Measurements from ENCODE around the gene BBS9. TPM values are rescaled to one million over a fixed set of nuclear protein-coding genes. Genes with fewer than 3 reads are reported as not detected.

Gene BBS9
- total RNA-seq, 1 donor from 2014 or later: 18.6 TPM

DNA sequence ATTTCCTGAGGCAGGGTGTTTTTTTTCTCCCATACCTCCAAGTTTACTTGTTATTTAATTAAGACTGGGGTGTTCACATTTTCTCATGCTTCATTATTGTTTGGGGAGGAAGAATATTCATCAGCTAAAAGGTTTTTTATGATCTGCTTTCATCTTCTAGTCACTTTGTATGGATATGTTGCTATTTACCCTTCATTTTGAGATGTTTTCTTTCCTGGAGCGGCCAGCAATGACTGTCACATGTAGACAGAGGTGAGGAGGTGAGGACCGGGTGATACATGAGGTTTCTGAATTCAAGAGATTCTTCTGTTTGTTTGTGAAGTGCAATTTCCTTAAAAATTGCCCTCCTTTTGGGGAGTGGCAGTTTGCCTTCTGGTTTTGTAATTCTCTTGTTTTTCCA is 514.2 kb downstream of the BBS9 start:
- Mint-ChIP-seq H3K27me3 (no peaks in the 10 kb centered on the region), H3K9me3 (no peaks in the 10 kb centered on the region), H3K4me1 (no peaks in the 10 kb centered on the region), H3K27ac (no peak overlapping the region), H3K36me3 (ENCODE audit: low read depth) (peaks cover 8% of the 10 kb centered on the region), H3K4me3 (no peak overlapping the region)
- intact Hi-C loops (cut with micrococcal nuclease): no loop called here
- TF ChIP-seq, protein P1, sequence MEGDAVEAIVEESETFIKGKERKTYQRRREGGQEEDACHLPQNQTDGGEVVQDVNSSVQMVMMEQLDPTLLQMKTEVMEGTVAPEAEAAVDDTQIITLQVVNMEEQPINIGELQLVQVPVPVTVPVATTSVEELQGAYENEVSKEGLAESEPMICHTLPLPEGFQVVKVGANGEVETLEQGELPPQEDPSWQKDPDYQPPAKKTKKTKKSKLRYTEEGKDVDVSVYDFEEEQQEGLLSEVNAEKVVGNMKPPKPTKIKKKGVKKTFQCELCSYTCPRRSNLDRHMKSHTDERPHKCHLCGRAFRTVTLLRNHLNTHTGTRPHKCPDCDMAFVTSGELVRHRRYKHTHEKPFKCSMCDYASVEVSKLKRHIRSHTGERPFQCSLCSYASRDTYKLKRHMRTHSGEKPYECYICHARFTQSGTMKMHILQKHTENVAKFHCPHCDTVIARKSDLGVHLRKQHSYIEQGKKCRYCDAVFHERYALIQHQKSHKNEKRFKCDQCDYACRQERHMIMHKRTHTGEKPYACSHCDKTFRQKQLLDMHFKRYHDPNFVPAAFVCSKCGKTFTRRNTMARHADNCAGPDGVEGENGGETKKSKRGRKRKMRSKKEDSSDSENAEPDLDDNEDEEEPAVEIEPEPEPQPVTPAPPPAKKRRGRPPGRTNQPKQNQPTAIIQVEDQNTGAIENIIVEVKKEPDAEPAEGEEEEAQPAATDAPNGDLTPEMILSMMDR (IDR thresholded peaks at IDR 0.05): no peak
- no peak for DNase-seq
- no peak for ATAC-seq (ENCODE audit: low read depth)
- ChIA-PET CTCF (no interaction called here), POLR2A (no interaction called here)

DNA sequence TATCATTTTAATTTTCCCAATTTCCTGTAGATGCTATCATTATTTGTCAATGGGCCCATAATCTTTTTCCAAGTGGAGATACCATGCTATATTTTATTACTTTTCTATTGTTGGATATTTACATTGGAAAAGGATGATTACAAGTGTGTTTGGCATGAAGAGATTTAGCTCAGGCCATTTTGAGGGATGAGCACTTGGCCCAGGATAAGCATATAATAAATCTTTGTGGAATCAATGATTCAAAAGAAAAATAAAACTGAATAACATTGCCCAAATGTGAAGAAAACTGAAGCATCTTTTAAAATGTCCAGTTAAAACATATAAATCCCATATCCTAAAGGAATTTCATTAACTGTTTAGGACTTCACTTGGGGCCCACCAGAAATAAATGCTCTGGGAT is 515.1 kb downstream of the BBS9 start:
- ChIA-PET POLR2A (no interaction called here), CTCF (no interaction called here)
- H3K36me3 Mint-ChIP-seq (ENCODE audit: low read depth): peaks cover 8% of the 10 kb centered on the region
- H3K27ac Mint-ChIP-seq: no peak overlapping the region
- ATAC-seq (ENCODE audit: low read depth): no peak
- no peaks in the 10 kb centered on the region for H3K4me1 Mint-ChIP-seq
- intact Hi-C loops (cut with micrococcal nuclease): no loop called here
- TF ChIP-seq, protein P1 (IDR thresholded peaks at IDR 0.05): no peak
- H3K9me3 Mint-ChIP-seq: no peaks in the 10 kb centered on the region
- no peak for DNase-seq
- H3K27me3 Mint-ChIP-seq: no peaks in the 10 kb centered on the region
- no peak overlapping the region for H3K4me3 Mint-ChIP-seq

DNA sequence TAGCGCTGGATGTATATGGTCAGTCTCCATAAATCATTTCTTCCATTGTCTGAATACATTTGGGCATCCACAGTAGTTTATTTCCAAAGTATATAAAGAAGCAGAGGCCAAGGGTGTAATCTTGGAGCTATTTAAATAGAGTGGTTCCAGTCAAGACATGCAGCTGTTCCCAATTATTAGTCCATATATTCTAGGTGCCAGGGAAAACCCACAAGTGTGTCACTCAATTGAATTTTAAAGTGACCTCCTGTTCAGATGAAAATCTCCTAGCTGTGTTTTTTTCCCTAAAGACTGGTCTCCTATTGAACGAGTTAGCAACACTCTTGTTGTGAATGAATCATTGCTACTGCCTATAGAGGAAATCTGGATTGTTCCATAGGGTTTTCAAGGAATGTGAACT is 515.7 kb downstream of the BBS9 start:
- ATAC-seq (ENCODE audit: low read depth) (no peak), DNase-seq (no peak)
- Mint-ChIP-seq H3K9me3 (no peaks in the 10 kb centered on the region), H3K27ac (no peak overlapping the region), H3K36me3 (ENCODE audit: low read depth) (peaks cover 6% of the 10 kb centered on the region), H3K27me3 (no peaks in the 10 kb centered on the region), H3K4me3 (no peak overlapping the region), H3K4me1 (no peaks in the 10 kb centered on the region)
- ChIA-PET CTCF (no interaction called here), POLR2A (no interaction called here)
- TF ChIP-seq, protein P1 (IDR thresholded peaks at IDR 0.05): no peak
- intact Hi-C loops (cut with micrococcal nuclease): no loop called here

DNA sequence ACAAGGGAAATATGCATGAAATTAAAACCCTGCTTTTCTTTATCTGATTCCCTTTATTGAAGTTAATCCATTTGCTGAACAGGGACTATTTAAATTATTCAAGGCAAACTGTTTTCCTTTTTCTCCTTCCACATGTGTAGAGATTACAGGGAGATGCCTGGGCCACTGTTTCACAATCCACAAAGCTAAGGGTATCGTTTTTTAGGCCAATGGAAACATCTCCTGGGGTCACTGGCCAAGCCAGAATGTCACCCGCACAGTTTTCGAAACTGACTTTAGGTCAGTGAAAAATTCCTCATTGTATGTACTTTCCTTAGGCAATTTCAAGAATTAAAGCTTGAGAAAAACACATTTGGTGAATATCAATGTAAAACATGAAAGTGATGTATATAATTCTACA is 516.8 kb downstream of the BBS9 start:
- intact Hi-C loops (cut with micrococcal nuclease): no loop called here
- no peak overlapping the region for H3K27ac Mint-ChIP-seq
- TF ChIP-seq, protein P1 (IDR thresholded peaks at IDR 0.05): no peak
- no peak overlapping the region for H3K4me3 Mint-ChIP-seq
- ChIA-PET CTCF (no interaction called here), POLR2A (no interaction called here)
- H3K4me1 Mint-ChIP-seq: no peaks in the 10 kb centered on the region
- DNase-seq (no peak), ATAC-seq (ENCODE audit: low read depth) (no peak)
- H3K27me3 Mint-ChIP-seq: no peaks in the 10 kb centered on the region
- H3K9me3 Mint-ChIP-seq: no peaks in the 10 kb centered on the region
- H3K36me3 Mint-ChIP-seq (ENCODE audit: low read depth): no peaks in the 10 kb centered on the region

DNA sequence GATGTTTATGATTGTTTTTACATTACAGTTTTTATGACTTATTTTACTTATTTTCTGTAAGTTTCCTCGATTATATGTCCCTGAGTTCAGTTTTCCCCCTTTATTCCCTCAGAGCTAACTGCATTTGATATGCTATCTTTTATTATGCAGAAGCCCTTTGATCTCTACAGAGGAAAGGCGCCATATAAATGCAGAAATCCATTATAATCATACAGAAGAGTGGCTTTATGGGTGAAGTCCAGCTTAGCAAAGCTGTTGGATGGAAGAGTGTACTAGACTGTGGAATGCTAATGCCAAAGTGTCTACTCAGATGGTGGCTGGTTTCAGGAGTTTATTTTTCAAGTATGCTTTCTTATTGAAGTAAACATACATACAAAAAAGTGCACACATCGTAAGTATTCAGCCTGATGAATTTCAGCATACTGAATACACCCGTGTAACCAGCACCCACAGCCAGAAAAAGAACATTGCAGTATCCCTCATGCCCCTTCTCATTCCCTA is 517.6 kb downstream of the BBS9 start:
- TF ChIP-seq, protein P1 (IDR thresholded peaks at IDR 0.05): no peak
- Mint-ChIP-seq H3K27ac (no peak overlapping the region), H3K9me3 (no peaks in the 10 kb centered on the region), H3K4me1 (no peaks in the 10 kb centered on the region), H3K27me3 (no peaks in the 10 kb centered on the region), H3K36me3 (ENCODE audit: low read depth) (no peaks in the 10 kb centered on the region), H3K4me3 (no peak overlapping the region)
- ChIA-PET CTCF (no interaction called here), POLR2A (no interaction called here)
- no peak for ATAC-seq (ENCODE audit: low read depth)
- intact Hi-C loops (cut with micrococcal nuclease): no loop called here
- DNase-seq: no peak
